CD14-positive monocyte (primary cell): ENCODE measurements around the gene MRPS23. TPM values are rescaled to one million over a fixed set of nuclear protein-coding genes. Genes with fewer than 3 reads are reported as not detected.
A peak's percentile ranks its signal among the peaks of the same experiment; 100 is the strongest.

Source experiments
- DNase-seq, 3 donors: peaks; one replicate each; pipeline ENCODE4 v3.0.0-alpha.2; 2011 to 2022
- H2AFZ ChIP-seq: 2 replicates; pipeline ENCODE4 v1.6.0; 2012; ENCODE audit warnings: mild to moderate bottlenecking, low read depth, low read length, inconsistent platforms; ENCODE audit not compliant: insufficient read depth, poor library complexity, severe bottlenecking
- H3K27ac ChIP-seq, 2 donors: 1 replicate in 1 of 2; 2 replicates in 1 of 2; pipeline ENCODE4 v1.5.1; 2012 to 2013; ENCODE audit warnings: low read length in 2 of 2, control low read depth in 1 of 2, inconsistent platforms in 1 of 2, low read depth in 1 of 2, mild to moderate bottlenecking in 1 of 2
- H3K27me3 ChIP-seq, 2 donors: one replicate each; pipeline versions ENCODE4 v1.6.0 to v1.6.1; 2011 to 2013; ENCODE audit warnings: low read length in 2 of 2; ENCODE audit not compliant: control insufficient read depth in 2 of 2, insufficient read depth in 2 of 2
- H3K36me3 ChIP-seq, 2 donors: replicated peaks in 1 of 2; 1 replicate in 1 of 2; 2 replicates in 1 of 2; pipeline versions ENCODE4 v1.5.1 to v1.6.1; 2012 to 2013; ENCODE audit warnings: low read length in 2 of 2, control low read depth in 1 of 2, inconsistent platforms in 1 of 2, mild to moderate bottlenecking in 1 of 2; ENCODE audit not compliant: insufficient read depth in 2 of 2, control insufficient read depth in 1 of 2
- H3K4me1 ChIP-seq, 2 donors: 1 replicate in 1 of 2; 2 replicates in 1 of 2; pipeline versions ENCODE4 v1.5.1 to v1.6.1; 2012 to 2013; ENCODE audit warnings: low read length in 2 of 2, control low read depth in 1 of 2, inconsistent platforms in 1 of 2, mild to moderate bottlenecking in 1 of 2, moderate library complexity in 1 of 2; ENCODE audit not compliant: insufficient read depth in 2 of 2, control insufficient read depth in 1 of 2
- H3K4me2 ChIP-seq: replicated peaks from 2 replicates; pipeline ENCODE3; 2012; ENCODE audit warnings: low read length, moderate library complexity, mild to moderate bottlenecking; ENCODE audit not compliant: poor library complexity, severe bottlenecking; ENCODE audit errors: extremely low read depth
- H3K4me3 ChIP-seq, 3 experiments: fragments of 200-600 bp in 1 of 3; sonication (generic) in 1 of 3; replicated peaks in 1 of 3; 1 replicate in 2 of 3; 2 replicates in 1 of 3; pipeline ENCODE4 v1.5.1; 2011 to 2013; ENCODE audit warnings: low read length in 3 of 3, mild to moderate bottlenecking in 3 of 3, control low read depth in 2 of 3, low read depth in 2 of 3, inconsistent platforms in 1 of 3, moderate library complexity in 1 of 3
- H3K79me2 ChIP-seq: 2 replicates; pipeline ENCODE4 v1.6.0; 2012; ENCODE audit warnings: mild to moderate bottlenecking, control low read depth, inconsistent platforms, low read length, moderate library complexity; ENCODE audit not compliant: insufficient read depth
- H3K9ac ChIP-seq: 2 replicates; pipeline ENCODE4 v1.6.0; 2017; ENCODE audit warnings: low read length, mild to moderate bottlenecking; ENCODE audit not compliant: insufficient read depth, poor library complexity, severe bottlenecking
- H3K9me3 ChIP-seq, 2 donors: replicated peaks in 1 of 2; 1 replicate in 1 of 2; 2 replicates in 1 of 2; pipeline versions ENCODE4 v1.5.1 to v1.6.1; 2012 to 2013; ENCODE audit warnings: low read length in 2 of 2, control low read depth in 1 of 2; ENCODE audit not compliant: control insufficient read depth in 1 of 2, insufficient read depth in 1 of 2
- H4K20me1 ChIP-seq: 2 replicates; pipeline ENCODE4 v1.6.0; 2012; ENCODE audit warnings: mild to moderate bottlenecking, low read length, control low read depth, moderate library complexity; ENCODE audit not compliant: insufficient read depth
- H3K27ac Mint-ChIP-seq, 7 donors: one replicate each; pipeline ENCODE4 v1.8.0; 2020; ENCODE audit warnings: mild to moderate bottlenecking in 7 of 7, mixed read lengths in 7 of 7, moderate library complexity in 6 of 7, inconsistent platforms in 2 of 7
- H3K27me3 Mint-ChIP-seq, 3 donors: one replicate each; pipeline ENCODE4 v1.8.0; 2021 to 2022; ENCODE audit warnings: low read depth in 3 of 3, mild to moderate bottlenecking in 3 of 3, mixed read lengths in 3 of 3, moderate library complexity in 3 of 3, inconsistent platforms in 1 of 3
- H3K36me3 Mint-ChIP-seq, 2 donors: one replicate each; pipeline ENCODE4 v1.8.0; 2020; ENCODE audit warnings: mixed read lengths in 2 of 2, inconsistent platforms in 1 of 2, mild to moderate bottlenecking in 1 of 2
- H3K4me1 Mint-ChIP-seq: one replicate; pipeline ENCODE4 v1.8.0; 2020; ENCODE audit warnings: mild to moderate bottlenecking, mixed read lengths
- H3K4me3 Mint-ChIP-seq, 2 donors: one replicate each; pipeline ENCODE4 v1.8.0; 2020; ENCODE audit warnings: mild to moderate bottlenecking in 2 of 2, mixed read lengths in 2 of 2, moderate library complexity in 1 of 2
- H3K9me3 Mint-ChIP-seq, 7 donors: one replicate each; pipeline ENCODE4 v1.8.0; 2020 to 2022; ENCODE audit warnings: mixed read lengths in 7 of 7, mild to moderate bottlenecking in 6 of 7, moderate library complexity in 6 of 7, inconsistent platforms in 2 of 7
- WGBS: methylation state at CpG from one replicate; pipeline ENCODE4 v1.1.5; 2013; ENCODE audit warnings: missing lambda C conversion rate; ENCODE audit not compliant: insufficient coverage; 5-methylcytosine and 5-hydroxymethylcytosine counted together
- intact Hi-C, 2 donors: fragments of 100-400 bp; cut with micrococcal nuclease; formaldehyde crosslinking; loops; one replicate each; pipeline versions ENCODE4 v1.15.0 to v1.15.1; 2023
- polyA plus RNA-seq, 3 donors: library from polyadenylated mRNA; depleted of rRNA in 1 of 3; unstranded in 2 of 3; stranded (reverse) in 1 of 3; fragments of 300-500 nt in 2 of 3; fragments of >200 nt in 1 of 3; fragmentation: Illumina TruSeq in 2 of 3; gene quantifications; 1 replicate in 2 of 3; 2 replicates in 1 of 3; pipeline ENCODE4 v1.2.3, GENCODE V29; 2012 to 2021
- TF ChIP-seq, protein P1 (sequence below): fragments of 200-600 bp; IDR thresholded peaks from one replicate; pipeline ENCODE4 v1.8.0; 2022; ENCODE audit warnings: antibody characterized with exemption, mild to moderate bottlenecking

Gene MRPS23
- polyA plus RNA-seq, 3 donors = 14.5 to 40.6 (median 32.7) TPM

DNA sequence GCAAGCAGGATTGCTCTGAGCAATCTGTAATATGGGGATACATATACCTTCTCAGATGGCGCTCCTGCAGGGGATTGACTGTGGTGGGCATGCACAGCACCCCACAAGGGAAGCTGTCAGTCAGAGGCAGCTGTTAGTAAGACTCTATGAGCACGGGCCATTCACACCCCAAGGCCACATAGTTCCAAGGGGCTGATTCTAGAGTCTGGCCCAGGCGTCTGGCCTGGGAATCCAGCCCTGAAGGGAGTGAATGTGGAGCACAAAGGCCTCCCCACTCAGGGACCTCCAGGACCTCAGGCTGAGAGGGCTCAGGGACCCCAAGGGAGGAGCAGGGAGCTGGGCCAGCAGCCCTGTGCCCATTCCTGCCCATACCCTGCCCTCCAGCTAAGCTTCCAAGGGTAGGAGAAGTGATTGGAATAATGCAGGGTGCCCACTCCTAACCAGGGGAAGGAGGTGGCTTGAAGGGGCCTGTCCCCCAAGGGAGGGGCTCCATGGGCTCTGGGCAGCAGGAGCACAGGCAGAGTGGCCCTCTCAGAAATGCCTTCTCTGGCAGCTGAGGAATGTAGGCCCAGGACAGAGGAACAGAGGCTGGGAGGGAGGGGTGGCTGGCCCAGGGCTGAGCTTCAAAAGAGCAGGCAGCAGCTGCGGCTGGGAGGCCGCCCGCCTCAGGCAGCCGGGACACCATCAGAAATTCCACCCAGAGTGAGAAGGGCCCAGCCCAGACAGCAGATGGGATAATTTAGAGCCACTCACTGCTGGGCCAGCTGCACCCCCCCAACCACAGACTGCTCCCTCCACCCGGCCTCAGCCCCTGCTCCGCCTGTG is 48.9 kb upstream of the MRPS23 start:
- Mint-ChIP-seq H3K4me3 (no peak overlapping the region), H3K27ac (peak overlapping the region; percentile 83 to 96 (median 95)), H3K4me1 (peaks cover 89% of the 10 kb centered on the region), H3K27me3 (no peaks in the 10 kb centered on the region), H3K9me3 (no peaks in the 10 kb centered on the region), H3K36me3 (peaks cover 2 to 19% of the 10 kb centered on the region in 2 donors)
- Histone ChIP-seq H2AFZ (no peak overlapping the region), H3K9me3 (no peaks in the 10 kb centered on the region), H3K36me3 (no peaks in the 10 kb centered on the region), H3K79me2 (peaks cover 48% of the 10 kb centered on the region), H3K9ac (peak overlapping the region; percentile 42), H3K4me2 (peak overlapping the region; percentile 47), H3K27me3 (no peaks in the 10 kb centered on the region), H4K20me1 (no peaks in the 10 kb centered on the region), H3K4me3 (peak overlapping the region in 1 of 3 experiments; percentile 48), H3K27ac (peak overlapping the region; percentile 74 to 82), H3K4me1 (peaks cover 85 to 88% of the 10 kb centered on the region in 2 donors)
- 58% methylated on average over 5 of the region's 9 CpGs for WGBS
- TF ChIP-seq, protein P1, sequence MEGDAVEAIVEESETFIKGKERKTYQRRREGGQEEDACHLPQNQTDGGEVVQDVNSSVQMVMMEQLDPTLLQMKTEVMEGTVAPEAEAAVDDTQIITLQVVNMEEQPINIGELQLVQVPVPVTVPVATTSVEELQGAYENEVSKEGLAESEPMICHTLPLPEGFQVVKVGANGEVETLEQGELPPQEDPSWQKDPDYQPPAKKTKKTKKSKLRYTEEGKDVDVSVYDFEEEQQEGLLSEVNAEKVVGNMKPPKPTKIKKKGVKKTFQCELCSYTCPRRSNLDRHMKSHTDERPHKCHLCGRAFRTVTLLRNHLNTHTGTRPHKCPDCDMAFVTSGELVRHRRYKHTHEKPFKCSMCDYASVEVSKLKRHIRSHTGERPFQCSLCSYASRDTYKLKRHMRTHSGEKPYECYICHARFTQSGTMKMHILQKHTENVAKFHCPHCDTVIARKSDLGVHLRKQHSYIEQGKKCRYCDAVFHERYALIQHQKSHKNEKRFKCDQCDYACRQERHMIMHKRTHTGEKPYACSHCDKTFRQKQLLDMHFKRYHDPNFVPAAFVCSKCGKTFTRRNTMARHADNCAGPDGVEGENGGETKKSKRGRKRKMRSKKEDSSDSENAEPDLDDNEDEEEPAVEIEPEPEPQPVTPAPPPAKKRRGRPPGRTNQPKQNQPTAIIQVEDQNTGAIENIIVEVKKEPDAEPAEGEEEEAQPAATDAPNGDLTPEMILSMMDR = no peak
- no peak for DNase-seq
- intact Hi-C loops = no loop called here

DNA sequence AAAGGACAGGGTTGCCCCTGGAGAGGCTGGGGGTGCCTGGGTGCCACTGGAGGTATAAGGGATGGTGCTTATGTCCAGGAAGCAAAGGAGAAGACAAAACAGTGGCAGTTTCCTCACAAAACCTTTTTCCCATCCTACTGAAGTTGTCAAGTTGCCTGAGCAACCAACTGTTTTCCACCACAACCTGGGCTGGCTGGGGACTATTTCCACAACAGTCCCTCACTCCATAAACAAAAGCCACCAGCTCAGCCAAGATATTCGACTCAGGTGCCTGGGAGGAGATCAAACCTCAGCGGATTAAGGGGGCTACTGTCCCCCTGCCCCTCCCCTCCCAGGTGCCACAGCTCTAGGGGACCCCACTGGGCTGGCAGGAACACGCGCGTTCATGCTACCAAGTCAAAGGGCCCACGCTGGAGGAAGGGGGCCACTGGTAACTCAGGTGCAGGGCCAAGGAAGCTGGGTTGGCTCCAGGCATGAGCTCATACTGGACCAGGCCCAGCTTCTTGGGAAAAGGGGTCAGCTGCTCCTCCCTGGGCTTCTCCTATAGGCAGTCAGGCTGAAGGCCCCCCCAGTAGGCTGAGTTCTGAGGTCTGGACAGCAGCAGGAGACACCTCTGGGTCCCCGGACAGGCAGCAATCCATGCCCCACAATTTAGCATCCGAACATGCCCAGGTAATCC is 45.7 kb upstream of the MRPS23 start:
- peaks cover 38% of the 10 kb centered on the region for H3K79me2 ChIP-seq
- H3K4me2 ChIP-seq = no peak overlapping the region
- no peak overlapping the region for H2AFZ ChIP-seq
- no peak overlapping the region for H3K27ac ChIP-seq
- no peaks in the 10 kb centered on the region for H3K36me3 ChIP-seq
- H3K27me3 ChIP-seq = no peaks in the 10 kb centered on the region
- DNase-seq = no peak
- no peaks in the 10 kb centered on the region for H3K9me3 ChIP-seq
- H4K20me1 ChIP-seq = no peaks in the 10 kb centered on the region
- H3K9me3 Mint-ChIP-seq = peaks cover 0 to 2% (median 0%) of the 10 kb centered on the region in 7 donors
- peaks cover 6 to 20% of the 10 kb centered on the region in 2 donors for H3K36me3 Mint-ChIP-seq
- TF ChIP-seq, protein P1 = no peak
- peak overlapping the region in 2 of 7 donors; percentile 40 to 54 for H3K27ac Mint-ChIP-seq
- H3K4me1 ChIP-seq = peaks cover 85 to 86% of the 10 kb centered on the region in 2 donors
- 100% methylated on average over 7 of the region's 8 CpGs for WGBS
- no peak overlapping the region for H3K4me3 ChIP-seq
- H3K9ac ChIP-seq = no peak overlapping the region
- intact Hi-C loops = no loop called here
- H3K4me3 Mint-ChIP-seq = no peak overlapping the region
- H3K27me3 Mint-ChIP-seq = peaks cover 0 to 2% (median 1%) of the 10 kb centered on the region in 3 donors
- H3K4me1 Mint-ChIP-seq = peaks cover 88% of the 10 kb centered on the region
